Hepatocyte (in vitro differentiated cells): ENCODE data around the gene HMGXB4.

ENCODE experiments used
- EZH2 ChIP-seq: fragments of 200-600 bp; sonication (generic); IDR thresholded peaks from 2 replicates; pipeline ENCODE4 v1.6.1; 2016; ENCODE audit warnings: antibody characterized with exemption, mild to moderate bottlenecking, borderline replicate concordance
- EZH2phosphoT487 ChIP-seq: fragments of 200-600 bp; sonication (generic); IDR thresholded peaks from one replicate; pipeline ENCODE4 v1.6.1; 2018; ENCODE audit warnings: antibody characterized with exemption, mild to moderate bottlenecking, low read depth, moderate library complexity; ENCODE audit not compliant: unreplicated experiment, severe bottlenecking
- TF ChIP-seq, protein P1 (sequence below): fragments of 200-600 bp; sonication (generic); IDR thresholded peaks from 2 replicates; pipeline ENCODE4 v1.5.1; 2016; ENCODE audit warnings: antibody characterized with exemption, mild to moderate bottlenecking; ENCODE audit not compliant: poor library complexity

DNA sequence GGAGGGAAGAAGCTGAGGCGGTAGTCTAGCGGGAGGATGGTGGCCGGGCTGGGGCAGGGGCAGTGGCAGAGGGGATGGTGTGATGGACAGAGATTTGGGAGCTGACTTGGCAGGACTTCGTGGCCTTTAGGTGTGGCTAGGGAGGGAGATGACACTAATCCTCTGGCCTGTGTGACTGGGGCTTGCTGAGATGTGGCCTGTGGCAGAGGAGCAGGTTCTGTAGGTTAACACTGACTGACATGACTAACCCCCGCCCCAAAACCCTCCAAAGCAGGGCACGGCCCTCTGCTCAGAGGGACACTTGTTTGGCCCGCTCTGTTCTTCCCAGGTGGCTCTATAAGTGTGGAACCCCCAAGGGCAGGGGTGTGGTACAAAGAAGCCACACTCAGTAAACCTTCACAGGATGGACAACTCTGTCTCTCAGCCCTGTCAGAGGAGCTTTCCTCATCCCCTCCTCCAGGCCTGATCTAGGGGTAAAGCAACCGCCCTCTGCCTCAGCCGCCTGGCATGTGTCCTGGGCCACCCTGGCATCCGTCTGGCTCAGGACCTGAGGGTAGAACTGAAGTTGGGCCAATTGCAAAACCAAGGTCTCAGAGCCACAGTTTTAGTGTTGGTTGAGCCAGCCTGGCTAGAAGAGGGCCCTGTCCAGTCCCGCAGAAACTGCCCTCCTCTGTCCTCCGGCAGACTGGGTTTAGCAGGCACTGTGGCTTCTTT lies 58.0 kb downstream of the HMGXB4 start:
- TF ChIP-seq, protein P1, sequence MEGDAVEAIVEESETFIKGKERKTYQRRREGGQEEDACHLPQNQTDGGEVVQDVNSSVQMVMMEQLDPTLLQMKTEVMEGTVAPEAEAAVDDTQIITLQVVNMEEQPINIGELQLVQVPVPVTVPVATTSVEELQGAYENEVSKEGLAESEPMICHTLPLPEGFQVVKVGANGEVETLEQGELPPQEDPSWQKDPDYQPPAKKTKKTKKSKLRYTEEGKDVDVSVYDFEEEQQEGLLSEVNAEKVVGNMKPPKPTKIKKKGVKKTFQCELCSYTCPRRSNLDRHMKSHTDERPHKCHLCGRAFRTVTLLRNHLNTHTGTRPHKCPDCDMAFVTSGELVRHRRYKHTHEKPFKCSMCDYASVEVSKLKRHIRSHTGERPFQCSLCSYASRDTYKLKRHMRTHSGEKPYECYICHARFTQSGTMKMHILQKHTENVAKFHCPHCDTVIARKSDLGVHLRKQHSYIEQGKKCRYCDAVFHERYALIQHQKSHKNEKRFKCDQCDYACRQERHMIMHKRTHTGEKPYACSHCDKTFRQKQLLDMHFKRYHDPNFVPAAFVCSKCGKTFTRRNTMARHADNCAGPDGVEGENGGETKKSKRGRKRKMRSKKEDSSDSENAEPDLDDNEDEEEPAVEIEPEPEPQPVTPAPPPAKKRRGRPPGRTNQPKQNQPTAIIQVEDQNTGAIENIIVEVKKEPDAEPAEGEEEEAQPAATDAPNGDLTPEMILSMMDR, result no peak
- TF ChIP-seq EZH2 (no peak), EZH2phosphoT487 (no peak)
